Head of caudate nucleus (tissue), 42 donors: ENCODE measurements around the gene NSD1.
A peak's percentile ranks its signal among the peaks of the same experiment; 100 is the strongest.

Source experiments
- DNase-seq, 42 donors: peaks; one replicate each; pipeline versions ENCODE4 v3.0.0 to v3.0.0-alpha.2; 2020 to 2021; ENCODE audit warnings: mixed read lengths in 7 of 42
- intact Hi-C: fragments of 100-400 bp; cut with DNase I; formaldehyde crosslinking; loops from one replicate; pipeline ENCODE4 v1.15.0; 2022

Gene NSD1

GRCh38 chr5:177194268-177194667 lies 60.7 kb downstream of the NSD1 start:
- intact Hi-C loops, result no loop called here
- peak in 23 of 42 donors; percentile 9 to 75 (median 36) for DNase-seq

GRCh38 chr5:177195307-177195952 lies 61.9 kb downstream of the NSD1 start:
- DNase-seq, result no peak
- intact Hi-C loops, result no loop called here

- intact Hi-C loops, result no loop called here
Measured at GRCh38 chr5:177198738-177199137, 65.2 kb downstream of the NSD1 start.

GRCh38 chr5:177204281-177204680 lies 70.7 kb downstream of the NSD1 start:
- intact Hi-C loops, result no loop called here
- peak in 1 of 42 donors; percentile 10 for DNase-seq

More at GRCh38 chr5:177198738-177199137, 65.2 kb downstream of the NSD1 start:
- no peak for DNase-seq

- intact Hi-C loops, result no loop called here
- peak in 1 of 42 donors; percentile 9 for DNase-seq
Measured at GRCh38 chr5:177209610-177210009, 76.0 kb downstream of the NSD1 start.

DNA sequence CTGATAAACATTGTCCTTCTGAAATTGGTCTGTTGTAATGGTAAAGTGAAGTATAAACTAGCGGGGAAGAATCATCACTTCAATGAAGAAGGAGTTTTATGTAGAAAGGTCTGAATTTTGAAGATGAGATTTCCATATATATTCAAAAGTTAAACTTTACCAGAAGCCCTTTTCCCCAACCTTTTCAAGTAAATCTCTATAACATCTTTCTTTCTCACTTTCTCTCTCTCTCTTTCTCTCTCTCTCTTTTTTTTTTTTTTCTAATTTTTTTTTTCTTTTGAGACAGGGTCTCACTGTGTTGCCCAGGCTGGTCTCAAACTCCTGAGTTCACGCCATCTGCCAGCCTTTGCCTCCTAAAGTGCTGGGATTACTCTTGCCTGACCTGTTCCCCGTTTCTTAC lies 78.7 kb downstream of the NSD1 start:
- no peak for DNase-seq
- intact Hi-C loops, result no loop called here

- intact Hi-C loops, result no loop called here
- no peak for DNase-seq
Measured at GRCh38 chr5:177220576-177220975, 87.0 kb downstream of the NSD1 start.

DNA sequence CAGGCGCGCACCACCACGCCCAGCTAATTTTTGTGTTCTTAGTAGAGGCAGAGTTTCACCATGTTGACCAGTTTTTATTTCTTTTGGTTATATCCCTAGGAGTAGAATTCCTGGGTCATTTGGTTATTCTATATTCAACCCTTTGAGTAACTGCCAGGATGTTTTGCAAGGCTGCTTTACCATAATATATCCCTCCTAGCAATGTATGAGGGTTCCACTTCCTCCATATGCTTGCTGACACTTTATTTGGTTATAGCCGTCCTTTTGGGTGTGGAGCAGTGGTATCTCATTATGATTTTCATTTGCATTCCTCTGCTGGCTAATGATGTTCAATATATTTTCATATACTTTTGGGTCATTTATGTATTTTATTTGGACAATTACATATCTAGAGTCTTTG lies 88.7 kb downstream of the NSD1 start:
- no peak for DNase-seq
- intact Hi-C loops, result no loop called here

DNA sequence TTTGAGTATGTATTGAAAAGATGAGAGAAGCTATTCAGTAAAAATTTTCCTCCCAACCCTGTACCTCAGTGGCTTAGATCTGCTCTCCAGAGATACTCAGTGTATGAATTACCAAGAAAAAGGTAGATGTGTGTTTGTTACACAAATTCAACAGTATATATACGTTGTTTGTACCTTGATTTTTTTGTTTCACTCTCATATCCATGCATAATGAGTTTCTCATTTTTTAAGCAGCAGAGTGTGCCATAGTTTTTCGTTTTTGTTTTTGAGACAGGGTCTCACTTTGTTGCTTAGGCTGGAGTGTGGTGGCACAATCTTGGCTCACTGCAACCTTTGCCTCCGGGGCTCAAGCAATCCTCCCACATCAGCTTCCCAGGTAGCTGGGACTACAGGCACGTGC lies 92.2 kb downstream of the NSD1 start:
- intact Hi-C loops, result no loop called here
- no peak for DNase-seq

DNA sequence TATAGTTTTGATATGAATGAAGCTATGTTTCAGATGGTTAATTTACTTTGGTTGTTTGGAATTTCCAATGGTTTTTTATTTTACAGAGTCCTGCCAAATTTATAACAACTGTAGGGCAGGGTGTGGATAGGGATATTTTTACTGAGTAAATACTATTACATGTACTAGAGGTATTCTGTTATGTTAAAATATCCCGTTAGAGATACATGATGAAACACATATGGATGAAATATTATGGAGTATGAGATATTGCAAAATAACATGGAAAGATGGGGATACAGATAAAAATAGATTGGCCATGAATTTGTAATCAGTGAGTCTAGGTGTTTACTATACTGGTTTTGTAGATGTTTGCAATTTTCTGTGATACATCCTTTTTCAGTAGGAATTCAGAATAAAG lies 93.3 kb downstream of the NSD1 start:
- no peak for DNase-seq
- intact Hi-C loops, result no loop called here

- DNase-seq, result no peak
- intact Hi-C loops, result no loop called here
Measured at GRCh38 chr5:177228751-177229150, 95.2 kb downstream of the NSD1 start.

- intact Hi-C loops, result no loop called here
- DNase-seq, result no peak
Measured at GRCh38 chr5:177230660-177231059, 97.1 kb downstream of the NSD1 start.

DNA sequence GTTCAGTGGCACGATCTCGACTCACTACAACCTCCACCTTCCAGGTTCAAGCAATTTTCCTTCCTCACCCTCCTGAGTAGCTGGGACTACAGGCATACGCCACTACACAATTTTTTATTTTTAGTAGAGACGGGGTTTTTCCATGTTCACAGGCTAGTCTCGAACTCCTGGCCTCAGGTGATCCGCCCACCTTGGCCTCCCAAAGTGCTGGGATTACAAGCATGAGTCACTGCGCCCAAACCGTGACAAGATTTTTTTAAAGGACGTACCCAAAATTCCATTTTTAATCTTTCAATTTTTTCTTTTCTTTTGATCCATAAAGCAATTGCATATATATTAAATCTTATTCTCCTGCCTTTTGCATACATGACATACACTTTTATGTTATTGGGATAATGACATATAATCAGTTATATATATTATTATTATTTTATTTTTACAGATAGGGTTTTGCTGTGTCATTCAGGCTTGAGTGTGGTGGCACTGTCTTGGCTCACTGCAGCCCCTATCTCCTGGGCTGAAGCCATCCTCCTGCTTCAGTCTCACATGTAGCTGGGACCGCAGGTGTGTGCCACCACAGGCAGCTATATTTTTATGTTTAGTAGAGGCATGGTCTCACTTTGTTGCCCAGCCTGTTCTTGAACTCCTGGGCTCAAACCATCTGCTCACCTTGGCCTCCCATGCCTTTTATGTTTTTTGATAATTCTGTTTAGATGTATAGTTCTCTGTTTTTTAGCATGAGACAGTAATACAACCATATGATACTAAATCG lies 98.1 kb downstream of the NSD1 start:
- no peak for DNase-seq
- intact Hi-C loops, result no loop called here

DNA sequence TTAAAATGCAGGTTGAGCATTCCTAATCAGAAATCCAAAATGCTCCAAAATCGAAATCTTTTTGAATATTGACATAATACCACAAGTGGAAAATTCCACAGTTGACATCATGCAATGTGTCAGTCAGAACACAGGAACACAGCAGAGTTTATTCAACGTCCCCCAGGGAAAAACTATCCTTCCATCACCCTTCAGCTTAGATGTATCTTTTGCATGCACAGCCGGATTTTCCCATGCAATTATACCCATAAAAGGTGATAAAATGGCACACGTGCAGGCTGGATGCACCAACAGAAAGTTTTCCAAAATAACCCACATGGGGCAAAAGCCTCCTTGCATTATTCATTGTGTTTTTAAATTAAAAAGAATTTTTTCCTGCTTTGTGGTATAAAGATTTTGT lies 98.8 kb downstream of the NSD1 start:
- no peak for DNase-seq
- intact Hi-C loops, result no loop called here

DNA sequence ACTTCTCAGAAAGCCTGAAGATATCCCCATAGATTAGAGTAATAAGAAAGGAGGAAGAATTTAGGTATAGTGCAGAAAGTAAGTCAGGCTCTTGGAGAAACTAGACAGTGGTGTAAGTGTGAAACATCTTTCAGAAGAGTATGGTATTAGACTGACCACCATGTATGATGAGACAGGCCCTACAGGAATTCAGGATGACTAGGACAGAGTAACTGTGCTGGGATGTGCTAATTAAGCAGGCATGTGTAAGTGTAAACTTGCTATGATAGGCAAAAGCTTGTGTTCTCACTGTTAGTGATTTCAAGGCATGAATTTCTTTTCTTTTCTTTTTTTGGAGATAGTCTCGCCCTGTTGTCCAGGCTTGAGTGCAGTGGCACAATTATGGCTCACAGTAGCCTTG lies 99.2 kb downstream of the NSD1 start:
- intact Hi-C loops, result no loop called here
- no peak for DNase-seq

DNA sequence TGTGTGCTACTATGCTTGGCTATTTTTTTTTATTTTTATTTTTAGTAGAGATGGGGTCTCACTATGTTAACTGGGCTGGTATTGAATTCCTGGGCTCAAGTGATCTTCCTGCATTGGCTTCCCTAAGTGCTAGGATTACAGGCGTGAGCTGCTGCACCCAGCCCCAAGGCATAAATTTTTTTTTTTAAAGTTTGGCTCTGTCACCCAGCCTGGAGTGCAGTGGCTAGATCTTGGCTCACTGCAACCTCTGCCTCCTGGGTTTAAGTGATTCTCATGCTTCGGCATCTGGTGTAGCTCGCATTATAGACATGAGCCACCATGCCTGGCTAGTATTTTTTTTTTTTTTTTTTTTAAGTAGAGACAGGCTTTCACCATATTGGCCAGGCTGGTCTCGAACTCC lies 99.6 kb downstream of the NSD1 start:
- no peak for DNase-seq
- intact Hi-C loops, result no loop called here

- intact Hi-C loops, result no loop called here
- DNase-seq, result no peak
Measured at GRCh38 chr5:177233802-177234201, 100.2 kb downstream of the NSD1 start.

GRCh38 chr5:177234841-177235240 lies 101.3 kb downstream of the NSD1 start:
- intact Hi-C loops, result no loop called here
- no peak for DNase-seq

- intact Hi-C loops, result no loop called here
- no peak for DNase-seq
Measured at GRCh38 chr5:177241768-177242167, 108.2 kb downstream of the NSD1 start.

DNA sequence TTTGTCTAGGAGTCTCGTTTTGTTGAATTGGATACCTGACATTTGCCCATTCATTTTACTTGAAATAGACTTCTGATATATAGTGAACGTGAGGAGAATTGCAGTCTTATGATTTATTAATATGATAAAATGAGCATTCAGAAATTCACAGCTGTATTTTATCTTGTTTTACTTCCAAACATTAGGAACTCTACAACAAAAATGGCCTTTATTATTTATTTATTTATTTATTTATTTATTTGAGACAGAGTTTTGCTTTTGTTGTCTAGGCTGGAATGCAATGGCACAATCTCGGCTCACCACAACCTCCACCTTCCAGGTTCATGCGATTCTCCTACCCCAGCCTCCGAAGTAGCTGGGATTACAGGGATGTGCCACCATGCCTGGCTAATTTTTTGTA lies 108.7 kb downstream of the NSD1 start:
- intact Hi-C loops, result no loop called here
- no peak for DNase-seq
